Aorta (tissue), 5 donors: ENCODE data around the gene DNAH7. TPM values are rescaled to one million over a fixed set of nuclear protein-coding genes. Genes with fewer than 3 reads are reported as not detected.
A peak's percentile ranks its signal among the peaks of the same experiment; 100 is the strongest.

Experiments
- ATAC-seq: fragments of 200-7000 bp; cut with Tn5 transposase; one replicate; pipeline ENCODE4 v1.9.1; 2022; ENCODE audit warnings: moderate library complexity; ENCODE audit not compliant: low FRiP score
- DNase-seq, 2 donors: peaks; one replicate each; pipeline ENCODE4 v3.0.0-alpha.2; 2020
- H3K27ac ChIP-seq, 2 donors: one replicate each; pipeline ENCODE4 v1.5.1; 2013; ENCODE audit warnings: low read length in 2 of 2, mild to moderate bottlenecking in 2 of 2, moderate library complexity in 2 of 2, control low read depth in 1 of 2, inconsistent platforms in 1 of 2, low read depth in 1 of 2
- H3K27me3 ChIP-seq, 2 donors: one replicate each; pipeline ENCODE4 v1.6.1; 2013; ENCODE audit warnings: control low read depth in 1 of 2, low read length in 1 of 2, mild to moderate bottlenecking in 1 of 2, moderate library complexity in 1 of 2; ENCODE audit not compliant: insufficient read depth in 2 of 2, control insufficient read depth in 1 of 2
- H3K36me3 ChIP-seq, 2 donors: one replicate each; pipeline ENCODE4 v1.6.1; 2013; ENCODE audit warnings: control low read depth in 1 of 2, low read length in 1 of 2, mild to moderate bottlenecking in 1 of 2; ENCODE audit not compliant: insufficient read depth in 2 of 2, control insufficient read depth in 1 of 2
- H3K4me1 ChIP-seq, 2 donors: one replicate each; pipeline ENCODE4 v1.6.1; 2013; ENCODE audit warnings: low read length in 2 of 2, control low read depth in 1 of 2, mild to moderate bottlenecking in 1 of 2, moderate library complexity in 1 of 2; ENCODE audit not compliant: insufficient read depth in 2 of 2, control insufficient read depth in 1 of 2
- H3K4me3 ChIP-seq, 2 donors: one replicate each; pipeline ENCODE4 v1.5.1; 2013; ENCODE audit warnings: low read length in 2 of 2, control low read depth in 1 of 2, mild to moderate bottlenecking in 1 of 2
- H3K9me3 ChIP-seq: one replicate; pipeline ENCODE4 v1.6.1; 2013; ENCODE audit warnings: mild to moderate bottlenecking, low read length; ENCODE audit not compliant: control insufficient read depth
- WGBS, 2 donors: extraction: QIAGEN DNeasy Blood & Tissue Kit; methylation state at CpG; one replicate each; pipeline ENCODE4 v1.1.7; 2013; 5-methylcytosine and 5-hydroxymethylcytosine counted together
- intact Hi-C, 2 donors: fragments of 100-400 bp; cut with DNase I; formaldehyde crosslinking; loops; one replicate each; pipeline versions ENCODE4 v1.14.2 to v1.15.0; 2022
- polyA plus RNA-seq, 2 donors: library from polyadenylated mRNA; stranded (reverse); fragments of 200-250 nt; gene quantifications; one replicate each; pipeline ENCODE4 v1.2.3, GENCODE V29; 2013
- total RNA-seq, 2 donors: library from RNA; stranded (reverse); fragmentation: NEBNext Ultra II Directional; extraction: Animal tissue kit (Norgen Biotek cat#: 25700); gene quantifications; one replicate each; pipeline ENCODE4 v1.2.1, GENCODE V29; 2021
- donor health status: healthy with polysubstance abuse.
- donor health status: Bipolar disorder and iron deficiency.
- donor health status: DM: no; HTN: no; CAD: no.
- donor health status: DM: no; HTN: no; CAD: no.
- donor health status: DM: yes; HTN: yes; CAD: no.

DNAH7 gene
- total and polyA plus RNA-seq, 4 donors = 0.71 to 2.7 (median 1.5) TPM

DNA sequence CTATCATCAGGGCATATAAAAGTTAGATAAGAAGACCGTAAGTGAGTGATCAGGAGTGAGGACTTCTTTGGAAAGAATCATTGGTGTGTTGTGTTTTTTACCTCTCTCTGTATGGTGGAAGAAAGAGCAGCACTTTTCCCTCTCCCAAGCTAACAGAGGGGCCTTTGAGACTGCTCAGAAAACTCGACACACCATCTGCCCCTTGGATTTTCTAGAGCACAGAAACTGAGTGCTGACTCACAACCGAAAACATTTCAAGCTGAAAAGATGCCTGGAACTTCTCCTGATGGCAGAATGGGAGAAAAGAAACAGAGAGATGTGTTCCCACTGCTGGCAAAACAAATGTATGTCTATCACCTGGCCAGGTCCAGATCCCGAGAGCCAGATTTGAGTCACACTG lies 156.6 kb downstream of the DNAH7 start:
- 60 to 61% methylated on average over 4 of the region's 4 CpGs for WGBS, 2 donors
- no peaks in the 10 kb centered on the region for H3K27me3 ChIP-seq
- no peaks in the 10 kb centered on the region for H3K9me3 ChIP-seq
- no peak overlapping the region for H3K4me3 ChIP-seq
- H3K27ac ChIP-seq = no peak overlapping the region
- H3K4me1 ChIP-seq = no peaks in the 10 kb centered on the region
- H3K36me3 ChIP-seq = no peaks in the 10 kb centered on the region
- intact Hi-C loops = no loop called here
- DNase-seq (no peak), ATAC-seq (no peak)

DNA sequence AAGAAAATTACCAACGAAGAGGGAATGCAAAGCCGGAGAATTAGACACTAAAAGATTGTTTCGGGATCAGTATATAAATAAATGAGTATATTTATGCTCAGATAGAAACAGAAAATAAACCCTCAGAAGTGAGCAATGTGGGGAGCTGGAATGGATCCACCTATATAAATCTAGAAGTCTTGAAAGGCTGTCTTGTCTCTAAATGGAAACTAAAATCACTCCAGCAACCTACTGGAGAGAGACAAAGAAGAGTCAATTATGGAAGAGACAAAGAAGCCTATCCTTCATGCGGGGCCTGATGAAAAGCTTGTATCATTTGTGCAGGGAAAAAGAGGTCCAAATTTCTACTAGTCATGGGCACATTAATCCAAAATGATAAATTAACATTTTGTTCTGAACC lies 158.1 kb downstream of the DNAH7 start:
- H3K9me3 ChIP-seq = no peaks in the 10 kb centered on the region
- WGBS, 2 donors = 88 to 89% methylated on average over 4 of the region's 4 CpGs
- DNase-seq (no peak), ATAC-seq (no peak)
- H3K27me3 ChIP-seq = no peaks in the 10 kb centered on the region
- intact Hi-C loops = no loop called here
- H3K4me1 ChIP-seq = no peaks in the 10 kb centered on the region
- H3K27ac ChIP-seq = no peak overlapping the region
- no peaks in the 10 kb centered on the region for H3K36me3 ChIP-seq
- no peak overlapping the region for H3K4me3 ChIP-seq

DNA sequence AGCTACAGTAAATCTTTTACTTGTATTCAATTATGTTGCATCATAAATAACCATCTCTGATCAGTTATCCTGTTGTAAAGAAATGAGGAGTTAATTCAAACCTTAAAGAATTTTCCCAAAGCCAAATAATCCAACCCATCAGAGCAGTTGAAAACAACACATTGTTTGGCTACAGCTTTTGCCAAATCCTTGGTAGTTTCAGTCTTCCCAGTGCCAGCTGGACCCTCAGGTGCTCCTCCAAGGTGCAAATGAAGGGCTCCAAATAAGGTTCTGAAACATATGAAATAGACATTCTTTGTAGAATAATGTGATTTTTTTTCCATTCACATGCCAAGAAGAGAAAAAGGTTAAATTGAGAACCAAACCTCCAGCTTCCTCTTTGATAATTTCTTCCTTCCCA lies 158.7 kb downstream of the DNAH7 start:
- H3K36me3 ChIP-seq = no peaks in the 10 kb centered on the region
- H3K9me3 ChIP-seq = no peaks in the 10 kb centered on the region
- H3K4me3 ChIP-seq = no peak overlapping the region
- H3K4me1 ChIP-seq = no peaks in the 10 kb centered on the region
- no peaks in the 10 kb centered on the region for H3K27me3 ChIP-seq
- no peak for ATAC-seq
- H3K27ac ChIP-seq = no peak overlapping the region
- DNase-seq = no peak
- intact Hi-C loops = no loop called here

DNA sequence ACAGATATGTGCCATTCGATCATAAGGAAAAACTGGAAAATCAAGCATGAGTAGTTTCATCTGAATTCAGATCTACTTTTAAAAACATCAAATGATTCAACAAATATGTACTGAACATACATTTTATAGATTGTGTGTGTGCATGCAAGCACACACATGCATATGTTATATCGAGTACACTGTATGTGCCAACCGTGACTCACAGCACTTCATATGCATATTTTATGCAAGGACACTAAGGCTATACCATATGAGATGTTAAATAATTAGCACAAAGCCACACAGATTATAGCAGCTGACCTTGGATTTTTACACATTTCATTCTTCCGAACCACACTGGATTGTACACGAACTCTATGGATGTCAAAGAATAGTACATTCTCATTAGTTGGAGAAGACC lies 161.2 kb downstream of the DNAH7 start:
- 90% methylated on average over 5 of the region's 5 CpGs for WGBS, 2 donors
- DNase-seq = no peak
- intact Hi-C loops = no loop called here
- Histone ChIP-seq H3K9me3 (no peaks in the 10 kb centered on the region), H3K27me3 (no peaks in the 10 kb centered on the region), H3K36me3 (no peaks in the 10 kb centered on the region), H3K4me3 (no peak overlapping the region), H3K4me1 (no peaks in the 10 kb centered on the region), H3K27ac (no peak overlapping the region)
- ATAC-seq = no peak

DNA sequence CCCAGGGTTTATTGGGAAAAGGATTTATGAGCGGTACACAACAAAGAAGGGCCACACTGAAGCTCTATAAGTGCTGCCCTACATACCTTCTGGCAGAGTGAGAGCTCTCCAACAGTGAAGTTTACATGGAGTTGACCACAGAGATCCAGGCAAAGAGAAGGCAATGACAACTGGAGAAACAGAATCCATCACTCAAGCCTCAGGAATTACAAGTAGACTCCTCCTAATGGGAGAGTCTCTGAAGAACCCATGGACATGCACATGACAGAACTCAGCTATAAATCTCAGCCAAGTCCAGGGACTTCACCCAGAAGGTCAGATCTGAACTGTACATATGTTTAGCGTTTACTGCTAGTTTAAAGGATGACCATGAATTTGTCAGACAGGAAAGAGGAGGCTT lies 164.7 kb downstream of the DNAH7 start:
- no peak overlapping the region for H3K27ac ChIP-seq
- ATAC-seq (no peak), DNase-seq (no peak)
- intact Hi-C loops = no loop called here
- 82 to 83% methylated on average over 2 of the region's 2 CpGs for WGBS, 2 donors
- H3K4me3 ChIP-seq = no peak overlapping the region
- H3K27me3 ChIP-seq = no peaks in the 10 kb centered on the region
- H3K36me3 ChIP-seq = no peaks in the 10 kb centered on the region
- no peaks in the 10 kb centered on the region for H3K9me3 ChIP-seq
- H3K4me1 ChIP-seq = no peaks in the 10 kb centered on the region

DNA sequence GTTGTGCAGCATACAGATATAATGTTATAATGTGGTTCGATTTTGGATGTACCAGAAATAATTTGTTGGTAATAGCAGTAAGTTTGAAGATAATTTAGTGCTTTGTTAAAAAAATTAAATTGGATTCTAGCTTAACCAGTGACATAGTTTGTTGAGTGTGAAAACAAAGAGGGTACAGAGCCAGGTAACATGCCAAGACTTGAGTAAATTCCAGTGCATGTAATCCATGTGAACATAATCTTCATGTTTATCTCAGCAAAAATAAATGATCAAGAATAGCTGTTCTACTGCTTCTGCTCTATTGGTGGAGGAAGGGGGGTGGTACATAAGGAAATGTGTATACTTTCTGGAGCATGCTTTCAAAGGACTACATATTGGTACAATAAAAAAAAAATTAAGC lies 165.8 kb downstream of the DNAH7 start:
- H3K27me3 ChIP-seq = no peaks in the 10 kb centered on the region
- no peak overlapping the region for H3K4me3 ChIP-seq
- ATAC-seq = no peak
- 81 to 83% methylated on average over 1 of the region's 1 CpG for WGBS, 2 donors
- no peak for DNase-seq
- H3K36me3 ChIP-seq = no peaks in the 10 kb centered on the region
- H3K9me3 ChIP-seq = no peaks in the 10 kb centered on the region
- H3K4me1 ChIP-seq = no peaks in the 10 kb centered on the region
- H3K27ac ChIP-seq = no peak overlapping the region
- intact Hi-C loops = no loop called here

DNA sequence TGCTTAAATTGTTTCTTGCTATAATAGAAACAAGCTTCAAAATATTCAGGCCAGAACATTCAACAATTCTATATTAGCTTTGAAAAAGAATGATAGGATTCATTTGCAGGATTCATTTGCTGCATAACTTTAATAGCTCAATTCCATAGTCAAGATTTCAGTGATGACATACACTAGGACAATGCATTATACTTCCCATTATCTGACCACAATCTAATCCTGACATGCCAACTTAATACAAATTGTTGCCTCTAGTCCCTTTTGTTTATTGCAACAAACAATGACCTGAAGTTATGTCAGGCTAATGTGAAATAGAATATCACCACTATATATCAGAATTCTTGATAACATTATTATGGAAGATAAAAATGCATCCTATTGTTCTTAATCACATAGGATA lies 169.4 kb downstream of the DNAH7 start:
- Histone ChIP-seq H3K4me3 (no peak overlapping the region), H3K4me1 (no peaks in the 10 kb centered on the region), H3K27me3 (no peaks in the 10 kb centered on the region), H3K36me3 (no peaks in the 10 kb centered on the region), H3K9me3 (no peaks in the 10 kb centered on the region), H3K27ac (no peak overlapping the region)
- intact Hi-C loops = no loop called here
- ATAC-seq (no peak), DNase-seq (no peak)

DNA sequence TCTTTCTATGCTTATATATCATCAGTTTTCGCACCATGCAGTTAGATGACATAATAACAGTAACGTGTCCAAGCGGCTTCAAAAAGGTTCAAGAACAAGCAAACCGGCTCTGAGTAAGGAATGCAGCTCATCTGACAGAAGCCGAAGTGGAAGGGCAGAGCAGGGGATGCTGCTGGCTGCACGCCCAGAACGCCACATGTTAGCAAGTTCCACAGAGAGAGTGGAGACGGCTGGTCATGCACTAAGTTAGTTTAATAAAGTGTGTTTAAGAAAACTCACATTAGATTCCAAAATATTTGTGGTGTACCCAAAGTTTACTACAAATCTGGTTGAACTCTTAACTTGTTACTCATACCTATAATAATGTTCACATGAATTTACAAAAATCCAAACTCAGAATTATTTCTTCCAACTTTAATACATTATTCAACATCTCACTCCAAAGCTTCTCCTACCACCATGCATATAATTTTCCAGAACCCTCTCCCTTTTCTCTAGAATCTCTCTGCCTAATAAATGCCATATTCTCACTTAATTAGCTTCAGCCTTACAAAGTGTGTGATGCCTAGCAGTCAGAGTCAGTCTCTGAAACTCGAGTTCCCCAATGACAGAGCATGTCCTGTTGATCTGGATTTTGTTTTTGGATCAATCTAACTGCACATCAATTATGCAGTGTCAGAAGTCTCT lies 170.0 kb downstream of the DNAH7 start:
- Histone ChIP-seq H3K4me3 (no peak overlapping the region), H3K27ac (no peak overlapping the region), H3K9me3 (no peaks in the 10 kb centered on the region), H3K4me1 (no peaks in the 10 kb centered on the region), H3K27me3 (no peaks in the 10 kb centered on the region), H3K36me3 (no peaks in the 10 kb centered on the region)
- WGBS, 2 donors = 9 to 10% methylated on average over 9 of the region's 9 CpGs
- intact Hi-C loops = no loop called here
- DNase-seq = peak; percentile 77 to 78
- no peak for ATAC-seq

DNA sequence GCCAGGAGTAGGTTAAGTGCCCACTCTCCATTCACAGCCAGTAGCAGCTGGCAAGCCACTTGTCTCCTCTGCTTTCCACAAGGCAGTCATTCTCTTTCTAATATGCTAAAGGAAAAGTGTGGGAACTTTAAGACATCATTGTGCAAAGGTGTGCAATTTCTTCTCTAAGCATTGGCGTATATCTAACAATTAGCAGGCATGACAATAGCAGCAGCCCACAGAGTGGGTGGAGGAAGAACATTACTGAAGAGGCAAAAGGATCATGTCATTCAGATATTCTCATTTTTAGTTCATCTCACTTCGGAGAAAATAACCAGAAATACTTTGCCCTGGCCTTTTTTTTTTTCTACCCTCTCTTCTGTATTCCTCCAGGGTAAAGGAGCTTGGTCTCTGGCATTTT lies 177.6 kb downstream of the DNAH7 start:
- intact Hi-C loops = no loop called here
- no peaks in the 10 kb centered on the region for H3K36me3 ChIP-seq
- no peaks in the 10 kb centered on the region for H3K27me3 ChIP-seq
- H3K4me3 ChIP-seq = no peak overlapping the region
- H3K27ac ChIP-seq = no peak overlapping the region
- ATAC-seq (no peak), DNase-seq (no peak)
- WGBS, 2 donors = 75 to 80% methylated on average over 2 of the region's 2 CpGs
- peaks cover 2% of the 10 kb centered on the region for H3K9me3 ChIP-seq
- no peaks in the 10 kb centered on the region for H3K4me1 ChIP-seq
